Testis (tissue), 2 donors: ENCODE results near the gene CCDC30.

Experiments
- POLR2A ChIP-seq: fragments of 450-650 bp; IDR thresholded peaks from one replicate; pipeline ENCODE4 v1.6.1; 2017; ENCODE audit warnings: antibody characterized with exemption, mild to moderate bottlenecking, moderate library complexity
- TF ChIP-seq, protein P1 (sequence below), 3 experiments: fragments of 450-650 bp in 2 of 3; fragments of 200-600 bp in 1 of 3; sonication (generic) in 1 of 3; IDR thresholded peaks; one replicate each; pipeline ENCODE4 v1.5.1; 2016 to 2019; ENCODE audit warnings: antibody characterized with exemption in 3 of 3, mild to moderate bottlenecking in 2 of 3, moderate library complexity in 1 of 3

DNA sequence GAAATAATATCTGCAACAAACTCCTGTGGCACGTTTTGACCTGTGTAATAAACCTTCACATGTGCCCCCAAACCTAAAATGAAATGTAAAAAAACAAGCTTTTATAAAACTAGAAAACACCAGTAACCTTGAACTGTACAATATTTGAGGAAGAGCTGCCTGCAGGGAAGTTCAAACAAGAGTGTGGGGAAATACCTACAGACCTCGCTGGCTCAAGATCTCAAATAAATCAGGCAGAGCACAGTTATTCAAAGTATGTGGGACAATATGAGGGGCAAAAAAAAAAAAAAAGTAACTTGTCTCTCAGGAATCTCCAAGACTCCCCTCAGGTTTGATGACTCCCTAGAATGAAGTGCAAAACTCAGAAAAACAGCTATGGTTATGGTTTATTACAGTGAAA lies 157.2 kb downstream of the CCDC30 start:
- TF ChIP-seq, protein P1, sequence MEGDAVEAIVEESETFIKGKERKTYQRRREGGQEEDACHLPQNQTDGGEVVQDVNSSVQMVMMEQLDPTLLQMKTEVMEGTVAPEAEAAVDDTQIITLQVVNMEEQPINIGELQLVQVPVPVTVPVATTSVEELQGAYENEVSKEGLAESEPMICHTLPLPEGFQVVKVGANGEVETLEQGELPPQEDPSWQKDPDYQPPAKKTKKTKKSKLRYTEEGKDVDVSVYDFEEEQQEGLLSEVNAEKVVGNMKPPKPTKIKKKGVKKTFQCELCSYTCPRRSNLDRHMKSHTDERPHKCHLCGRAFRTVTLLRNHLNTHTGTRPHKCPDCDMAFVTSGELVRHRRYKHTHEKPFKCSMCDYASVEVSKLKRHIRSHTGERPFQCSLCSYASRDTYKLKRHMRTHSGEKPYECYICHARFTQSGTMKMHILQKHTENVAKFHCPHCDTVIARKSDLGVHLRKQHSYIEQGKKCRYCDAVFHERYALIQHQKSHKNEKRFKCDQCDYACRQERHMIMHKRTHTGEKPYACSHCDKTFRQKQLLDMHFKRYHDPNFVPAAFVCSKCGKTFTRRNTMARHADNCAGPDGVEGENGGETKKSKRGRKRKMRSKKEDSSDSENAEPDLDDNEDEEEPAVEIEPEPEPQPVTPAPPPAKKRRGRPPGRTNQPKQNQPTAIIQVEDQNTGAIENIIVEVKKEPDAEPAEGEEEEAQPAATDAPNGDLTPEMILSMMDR (IDR thresholded peaks at IDR 0.05), result no peak
- no peak for TF ChIP-seq POLR2A
